NCI-H2081 treated with DMSO at 0.1 percent for 48 hours (cell line): ENCODE data around the gene RPL5.
"Not testable (repeated sequence)": the region's sequence is repeated elsewhere in the genome, so short reads cannot be mapped to it uniquely, and the experiment has no call there.

ENCODE experiments used
- DNase-seq: peaks from one replicate; lab custom pipeline; 2025; lab: John Stamatoyannopoulos, UW

Gene RPL5

GRCh38 chr1:92831762-92832536, at the start of gene RPL5:
Gene RPL5 (plus strand): TSS chr1:92832040. CDS start chr1:92832115, 75 bp downstream.
- DNase-seq = peak; percentile 65

DNA sequence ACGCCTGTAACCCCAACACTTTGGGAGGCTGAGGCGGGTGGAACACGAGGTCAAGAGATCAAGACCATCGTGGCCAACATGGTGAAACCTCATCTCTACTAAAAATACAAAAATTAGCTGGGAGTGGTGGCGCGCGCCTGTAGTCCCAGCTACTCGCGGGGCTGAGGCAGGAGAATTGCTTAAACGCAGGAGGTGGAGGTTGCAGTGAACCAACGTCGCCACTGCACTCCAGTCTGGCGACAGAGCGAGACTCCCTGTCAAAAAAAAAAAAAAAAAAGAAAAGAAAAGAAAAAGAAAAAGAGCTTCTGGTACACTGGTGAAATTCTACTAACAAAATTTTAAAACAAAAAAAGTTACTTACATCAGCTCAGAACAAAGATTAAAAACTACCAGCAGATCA, 48.3 kb upstream of the RPL5 start:
- DNase-seq = not testable (repeated sequence)

- no peak for DNase-seq
Measured at GRCh38 chr1:92784021-92784638, 47.7 kb upstream of the RPL5 start.

- DNase-seq = peak; percentile 51
Measured at GRCh38 chr1:92784639-92785500, 47.0 kb upstream of the RPL5 start, which contains the start of gene EVI5. Gene EVI5 (minus strand): TSS chr1:92785108. CDS start chr1:92736546, 48,562 bp downstream.

DNA sequence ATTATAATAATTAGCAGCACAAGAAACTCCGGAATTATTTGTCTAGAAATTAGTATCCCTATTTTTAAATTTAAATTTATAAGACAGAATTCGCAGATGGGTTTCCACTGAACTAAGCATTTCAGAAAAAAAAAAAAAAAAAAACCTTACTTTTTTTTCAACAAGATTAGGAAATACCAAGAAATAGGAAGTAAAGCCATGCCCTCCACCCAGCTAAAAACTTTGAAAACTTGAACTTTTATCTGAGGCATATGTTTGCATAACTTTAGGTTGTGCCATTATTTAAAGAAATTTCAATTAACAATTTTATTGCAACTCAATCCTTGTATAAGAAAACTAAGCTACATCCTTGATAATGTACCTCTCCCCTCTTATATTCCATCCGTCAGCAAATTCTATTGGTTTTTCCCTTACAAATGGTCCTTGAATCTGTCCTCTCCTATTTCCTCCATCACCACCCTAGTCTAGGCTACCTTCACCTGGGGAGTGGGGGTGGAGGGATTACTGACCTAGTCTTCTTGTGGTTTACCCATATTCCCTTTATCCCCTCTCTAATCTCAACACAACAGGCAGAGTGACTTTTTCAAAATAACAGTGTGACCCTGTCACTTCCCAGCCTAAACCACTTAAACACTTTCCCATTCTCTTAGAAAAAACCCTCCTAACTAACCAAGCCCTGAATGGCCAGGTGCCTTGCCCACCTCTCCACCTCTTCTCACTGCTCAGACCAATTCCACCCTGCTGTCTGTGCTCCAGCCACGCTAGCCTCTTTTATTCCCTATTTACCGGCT, 45.5 kb upstream of the RPL5 start:
- DNase-seq = no peak

GRCh38 chr1:92790081-92790480, 41.8 kb upstream of the RPL5 start:
- no peak for DNase-seq

GRCh38 chr1:92790867-92791266, 41.0 kb upstream of the RPL5 start:
- DNase-seq = no peak

GRCh38 chr1:92791487-92792066, 40.3 kb upstream of the RPL5 start:
- DNase-seq = no peak

DNA sequence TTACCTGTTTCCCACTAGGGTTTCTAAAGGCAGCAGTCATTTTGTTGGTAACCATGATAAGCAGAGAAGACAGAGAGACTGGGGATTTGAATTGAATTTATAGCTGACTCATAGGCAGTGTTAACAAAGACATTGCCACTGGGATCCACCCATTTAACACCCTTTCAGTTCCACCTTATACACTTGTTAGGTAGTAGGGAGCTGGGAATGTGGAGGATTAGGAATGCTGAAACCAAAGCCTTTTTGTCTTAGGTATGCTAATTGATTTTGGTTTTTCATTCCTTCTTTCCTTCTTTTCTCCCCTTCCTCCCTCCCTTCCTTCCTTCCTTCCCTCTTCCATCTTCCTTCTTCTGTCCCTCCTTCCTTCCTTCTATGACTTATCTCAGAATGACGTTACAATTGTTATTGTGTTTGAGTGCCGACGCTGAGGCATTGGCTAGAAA, 39.5 kb upstream of the RPL5 start:
- DNase-seq = no peak

DNA sequence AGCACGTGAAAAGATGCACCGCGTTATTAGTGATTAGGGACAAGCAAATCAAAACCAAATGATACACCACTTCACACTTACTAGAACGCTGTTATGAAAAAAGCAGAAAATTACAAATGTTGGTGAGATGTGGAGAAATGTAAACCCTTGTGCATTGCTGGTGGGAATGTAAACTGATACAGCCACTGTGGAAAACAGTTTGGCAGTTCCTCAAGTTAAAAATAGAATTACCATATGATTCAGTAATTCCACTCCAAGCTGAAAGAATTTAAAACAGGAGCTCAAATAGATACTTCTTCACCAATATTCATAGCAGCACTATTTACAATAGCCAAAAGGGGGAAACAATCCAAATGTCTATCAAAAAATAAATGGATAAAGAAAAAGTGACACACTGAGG, 36.7 kb upstream of the RPL5 start:
- no peak for DNase-seq

DNA sequence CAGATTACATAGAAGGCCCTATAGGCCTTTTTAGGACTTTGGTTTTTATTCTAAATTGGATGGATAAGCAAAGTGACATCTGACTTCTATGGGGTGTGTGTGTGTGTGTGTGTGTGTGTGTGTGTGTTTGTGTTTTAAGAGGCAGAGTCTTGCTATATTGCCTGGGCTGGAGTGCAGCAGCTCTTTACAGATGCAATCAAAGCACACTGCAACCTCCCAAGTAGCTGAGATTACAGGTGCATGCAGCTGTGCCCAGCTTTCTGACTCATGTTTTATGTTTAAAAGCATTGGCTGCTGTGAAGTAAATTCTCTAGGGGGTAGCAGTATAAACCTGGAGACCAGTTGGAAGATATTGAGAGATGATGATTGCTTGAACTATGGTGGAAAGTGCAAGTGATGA, 34.5 kb upstream of the RPL5 start:
- DNase-seq = no peak

- no peak for DNase-seq
Measured at GRCh38 chr1:92797961-92798360, 33.9 kb upstream of the RPL5 start.

DNA sequence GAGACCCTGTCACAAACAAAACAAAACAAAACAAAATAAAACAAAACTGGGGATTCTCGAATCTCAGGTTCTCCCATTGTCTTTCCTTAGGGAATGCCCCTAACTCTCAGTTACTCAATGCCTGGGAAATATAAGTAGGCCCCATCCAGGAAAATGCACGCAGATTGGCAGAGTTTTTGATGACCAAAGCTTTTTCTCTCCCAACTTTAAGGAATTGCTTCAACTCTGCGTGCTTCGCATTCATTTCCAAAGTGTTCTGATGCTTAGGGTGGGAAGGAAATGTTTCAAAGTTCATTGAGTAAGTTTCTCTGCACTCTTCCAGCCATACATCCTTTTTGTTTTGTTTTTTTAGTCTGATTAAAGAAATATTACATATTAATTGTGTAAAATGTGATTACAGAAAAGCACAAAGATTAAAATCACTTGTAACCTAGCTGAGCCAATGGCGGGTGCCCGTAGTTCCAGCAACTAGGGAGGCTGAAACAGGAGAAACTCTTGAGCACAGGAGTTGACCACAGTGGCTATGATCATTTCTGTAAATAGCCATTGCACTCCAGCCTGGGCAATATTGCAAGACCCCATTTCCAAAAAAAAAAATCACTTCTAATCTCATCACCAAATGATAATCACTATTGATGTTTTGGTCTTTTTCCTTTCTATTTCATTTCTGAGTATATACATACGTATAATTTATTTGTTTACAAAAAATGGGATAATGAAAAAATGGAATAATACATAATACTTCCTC, 28.5 kb upstream of the RPL5 start:
- DNase-seq = no peak

- no peak for DNase-seq
Measured at GRCh38 chr1:92804721-92805201, 27.1 kb upstream of the RPL5 start.

GRCh38 chr1:92805216-92805615, 26.6 kb upstream of the RPL5 start:
- DNase-seq = no peak

DNA sequence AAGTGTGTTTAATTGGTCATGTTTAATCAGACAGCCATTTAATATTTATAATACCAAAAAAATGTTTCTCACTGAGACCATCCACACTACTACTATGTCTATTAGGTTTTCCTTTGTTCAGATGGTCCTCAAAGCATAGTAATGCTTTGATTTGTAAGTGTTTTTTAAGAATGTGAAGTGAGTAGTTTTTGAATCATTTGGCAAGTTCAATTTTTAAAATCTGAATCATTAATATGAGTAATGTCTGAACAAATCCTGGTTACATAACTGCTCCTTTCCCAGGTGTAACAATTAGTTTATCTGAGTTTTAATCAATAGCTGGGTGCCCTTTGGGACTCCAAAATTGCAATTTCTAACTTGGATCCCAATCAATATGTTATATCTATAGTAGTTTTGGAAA, 23.5 kb upstream of the RPL5 start:
- no peak for DNase-seq

GRCh38 chr1:92816732-92817131, 15.1 kb upstream of the RPL5 start:
- no peak for DNase-seq

GRCh38 chr1:92817137-92817697, 14.6 kb upstream of the RPL5 start:
- DNase-seq = no peak

DNA sequence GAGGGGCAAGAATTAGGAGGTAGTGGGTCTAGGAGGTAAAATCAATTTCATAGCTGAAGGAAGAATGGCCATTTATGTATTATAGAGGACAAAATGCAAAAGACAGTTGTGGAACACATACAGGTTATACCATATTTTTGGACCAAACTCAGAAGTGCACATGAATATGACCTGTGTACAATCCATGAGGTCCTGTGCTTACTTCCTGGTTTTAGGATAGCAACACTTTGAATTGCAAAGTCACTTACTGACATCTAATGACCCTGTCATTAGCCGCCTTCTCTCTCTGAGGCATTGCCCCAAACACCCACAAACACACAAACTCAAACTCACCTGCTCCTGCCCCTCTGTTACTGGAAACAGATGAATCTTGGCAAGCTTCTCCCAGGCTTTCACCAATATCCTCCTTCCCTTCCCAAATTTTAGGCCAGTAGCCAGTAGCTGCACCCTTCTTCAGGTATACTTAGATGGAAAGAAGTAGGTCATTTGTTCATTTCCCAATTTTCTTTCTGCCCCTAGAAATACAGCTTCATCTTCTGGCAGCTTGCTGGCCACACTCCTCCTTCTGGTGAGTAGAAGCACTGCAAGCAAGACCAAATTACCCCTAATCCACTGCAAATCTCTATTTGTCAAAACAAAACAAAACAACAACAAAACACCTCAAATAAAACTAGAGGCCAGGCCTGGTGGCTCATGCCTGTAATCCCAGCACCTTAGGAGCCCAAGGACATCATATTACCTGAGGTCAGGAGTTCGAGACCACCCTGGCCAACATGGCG, 13.7 kb upstream of the RPL5 start:
- DNase-seq = no peak
